SK-MEL-5 (cell line): Measurements from ENCODE around the gene WFDC10A. TPM values are rescaled to one million over a fixed set of nuclear protein-coding genes. Genes with fewer than 3 reads are reported as not detected.
"Not testable (repeated sequence)": the region's sequence is repeated elsewhere in the genome, so short reads cannot be mapped to it uniquely, and the experiment has no call there.

Experiments used
- DNase-seq: peaks from one replicate; pipeline ENCODE4 v3.0.0-alpha.2; 2016; ENCODE audit warnings: low read depth, low spot score
- in situ Hi-C: cut with HindIII; loops from 2 replicates; pipeline ENCODE4 v1.10.0; 2016; ENCODE audit warnings: low sequenced_read_pairs, high pct_unique_total_duplicates, low pct_unique_long_range_greater_than_20kb
- total RNA-seq: library from RNA; depleted of rRNA; stranded (reverse); fragments of >200 nt; shearing (Covaris generic); gene quantifications from 2 replicates; pipeline ENCODE4 v1.2.3, GENCODE V29; 2014; rRNA removed

Gene WFDC10A
- total RNA-seq, 1 experiment from 2014 or later, result not detected

DNA sequence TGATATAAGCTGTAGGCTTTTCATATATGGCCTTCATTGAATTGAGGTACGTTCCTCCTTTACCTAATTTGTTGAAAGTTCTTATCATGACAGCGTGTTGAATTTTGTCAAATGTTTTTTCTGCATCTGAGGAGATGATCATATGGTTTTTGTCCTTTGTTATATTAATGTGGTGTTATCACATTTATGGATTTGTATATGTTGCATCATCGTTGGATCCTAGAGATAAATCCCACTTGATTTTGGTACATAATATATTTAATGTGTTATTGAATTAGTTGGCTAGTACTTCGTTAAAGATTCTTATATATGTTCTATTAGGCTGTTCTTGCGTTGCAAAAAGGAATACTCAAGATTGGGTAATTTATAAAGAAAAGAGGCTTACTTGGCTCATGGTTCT is 10.1 kb downstream of the WFDC10A start:
- in situ Hi-C loops, result no loop called here
- DNase-seq, result no peak

DNA sequence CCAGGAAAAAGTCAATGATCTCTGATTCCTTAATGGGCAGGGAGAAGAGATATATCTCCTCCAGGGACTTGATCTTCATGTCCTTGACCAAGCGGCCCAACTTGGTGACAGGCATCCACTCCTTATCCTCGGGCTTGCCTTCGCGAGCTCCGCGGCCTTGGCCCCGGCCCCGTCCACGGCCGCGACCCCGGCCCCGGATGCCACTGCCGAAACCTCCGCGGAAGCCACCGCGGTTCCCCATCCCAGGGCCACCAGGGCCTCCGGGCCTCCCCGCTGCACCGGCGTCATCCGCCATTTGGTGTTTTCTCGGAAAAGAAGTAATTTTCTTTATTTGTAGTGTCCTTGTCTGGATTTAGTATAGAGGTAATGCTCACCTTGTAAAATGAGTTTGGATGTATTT is 11.5 kb downstream of the WFDC10A start:
- DNase-seq, in situ Hi-C loops: not testable (repeated sequence)

DNA sequence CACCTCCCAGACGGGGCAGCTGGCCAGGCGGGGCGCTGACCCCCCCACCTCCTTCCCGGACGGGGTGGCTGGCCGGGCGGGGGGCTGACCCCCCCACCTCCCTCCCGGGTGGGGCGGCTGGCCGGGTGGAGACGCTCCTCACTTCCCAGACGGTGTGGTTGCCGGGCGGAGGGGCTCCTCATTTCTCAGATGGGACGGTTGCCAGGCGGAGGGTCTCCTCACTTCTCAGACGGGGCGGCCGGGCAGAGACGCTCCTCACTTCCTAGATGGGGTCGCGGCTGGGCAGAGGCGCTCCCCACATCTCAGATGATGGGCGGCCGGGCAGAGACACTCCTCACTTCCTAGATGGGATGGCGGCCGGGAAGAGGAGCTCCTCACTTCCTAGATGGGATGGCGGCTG is 16.3 kb downstream of the WFDC10A start:
- in situ Hi-C loops, DNase-seq: not testable (repeated sequence)

DNA sequence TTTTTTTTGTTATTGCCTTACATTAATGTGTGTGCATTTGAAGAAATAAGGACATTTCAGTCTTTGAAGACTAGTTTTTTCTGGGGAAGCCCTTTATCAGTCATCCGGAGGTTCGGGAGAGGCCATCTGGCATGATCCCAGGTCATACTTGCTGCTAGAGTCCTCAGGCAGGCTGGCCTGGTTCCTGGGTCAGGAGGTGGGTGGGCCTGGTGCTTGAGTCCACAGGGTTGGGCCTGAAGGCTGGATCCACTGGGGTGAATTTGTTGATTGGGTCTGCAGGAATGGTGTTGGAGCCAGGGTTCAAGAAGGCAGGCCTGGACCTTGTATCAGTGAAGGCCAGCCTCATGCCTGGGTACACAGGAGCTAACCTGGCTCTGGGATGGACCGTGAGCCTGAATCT is 17.3 kb downstream of the WFDC10A start:
- DNase-seq, result no peak
- in situ Hi-C loops, result no loop called here

DNA sequence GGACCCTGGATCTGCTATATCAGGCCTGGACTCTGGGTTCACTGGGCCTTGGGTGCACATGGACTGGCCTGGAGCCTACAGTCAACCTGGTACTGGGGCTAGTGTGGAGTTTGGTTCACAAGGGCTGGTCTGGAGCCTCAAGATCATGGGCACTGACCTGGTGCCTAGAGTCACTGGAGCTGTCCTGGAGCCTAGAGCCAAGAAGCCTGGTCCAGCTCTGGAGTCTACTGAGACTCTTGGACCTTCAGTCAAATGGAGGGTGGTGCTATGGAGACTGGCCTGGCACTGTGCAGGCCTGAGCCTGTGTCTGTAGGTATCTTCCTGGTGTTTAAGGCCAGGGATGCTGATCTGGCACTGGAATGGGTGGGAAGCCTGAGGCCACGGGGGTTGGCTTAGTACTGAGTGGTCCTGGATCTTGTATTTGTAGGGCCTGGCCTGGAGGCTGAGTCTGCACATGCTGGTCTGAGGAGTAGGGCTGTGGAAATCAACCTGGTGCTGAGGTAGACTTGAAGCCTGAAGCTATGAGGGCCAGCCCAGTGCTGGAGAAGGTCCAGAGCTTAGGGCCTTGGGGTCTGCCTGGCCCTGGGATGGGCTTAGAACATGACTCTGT is 18.0 kb downstream of the WFDC10A start:
- no peak for DNase-seq
- in situ Hi-C loops, result no loop called here

DNA sequence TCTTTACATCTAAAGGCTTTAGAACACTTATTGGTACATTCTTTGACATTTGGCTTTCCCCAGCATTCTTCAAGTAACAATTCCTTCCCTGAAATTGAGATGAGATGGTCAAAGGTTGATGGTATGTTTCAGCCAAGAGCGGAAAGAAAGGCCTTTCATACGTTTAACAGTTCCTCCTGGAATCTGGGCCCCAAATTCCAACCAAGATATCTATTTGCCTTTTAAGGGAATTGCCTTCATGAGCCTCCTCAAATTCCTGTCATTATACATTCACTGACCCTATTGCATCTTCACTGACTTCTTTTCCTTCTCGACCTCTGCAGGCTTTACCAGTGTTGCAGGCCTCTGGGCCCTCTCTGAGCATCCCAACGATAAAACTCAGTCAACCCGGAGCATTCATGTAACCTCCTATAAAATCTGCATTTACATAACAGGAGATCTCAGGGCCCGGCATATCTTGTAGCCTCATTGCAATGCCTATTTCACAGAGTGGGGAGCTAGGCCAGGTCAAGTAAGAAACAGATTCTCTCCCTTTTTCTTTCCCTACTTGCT is 19.8 kb downstream of the WFDC10A start:
- in situ Hi-C loops, result no loop called here
- DNase-seq, result no peak

DNA sequence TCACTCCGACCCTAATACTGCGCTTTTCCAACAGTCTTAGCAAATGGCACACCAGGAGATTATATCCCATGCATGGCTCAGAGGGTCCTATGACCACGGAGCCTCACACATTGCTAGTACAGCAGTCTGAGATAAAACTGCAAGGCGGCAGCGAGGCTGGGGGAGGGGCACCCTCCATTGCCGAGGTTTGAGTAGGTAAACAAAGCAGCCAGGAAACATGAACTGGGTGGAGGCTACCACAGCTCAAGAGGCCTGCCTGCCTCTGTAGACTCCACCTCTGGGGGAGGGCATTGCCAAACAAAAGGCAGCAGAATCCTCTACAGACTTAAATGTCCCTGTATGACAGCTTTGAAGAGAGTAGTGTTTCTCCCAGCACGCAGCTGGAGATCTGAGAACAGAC is 22.2 kb downstream of the WFDC10A start:
- DNase-seq, in situ Hi-C loops: not testable (repeated sequence)

DNA sequence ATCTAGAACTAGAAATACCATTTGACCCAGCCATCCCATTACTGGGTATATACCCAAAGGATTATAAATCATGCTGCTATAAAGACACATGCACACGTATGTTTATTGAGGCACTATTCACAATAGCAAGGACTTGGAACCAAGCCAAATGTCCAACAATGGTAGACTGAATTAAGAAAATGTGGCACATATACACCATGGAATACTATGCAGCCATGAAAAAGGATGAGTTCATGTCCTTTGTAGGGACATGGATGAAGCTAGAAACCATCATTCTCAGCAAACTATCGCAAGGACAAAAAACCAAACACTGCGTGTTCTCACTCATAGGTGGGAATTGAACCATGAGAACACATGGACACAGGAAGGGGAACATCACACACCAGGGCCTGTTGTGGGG is 27.5 kb downstream of the WFDC10A start:
- not testable (repeated sequence) for DNase-seq

DNA sequence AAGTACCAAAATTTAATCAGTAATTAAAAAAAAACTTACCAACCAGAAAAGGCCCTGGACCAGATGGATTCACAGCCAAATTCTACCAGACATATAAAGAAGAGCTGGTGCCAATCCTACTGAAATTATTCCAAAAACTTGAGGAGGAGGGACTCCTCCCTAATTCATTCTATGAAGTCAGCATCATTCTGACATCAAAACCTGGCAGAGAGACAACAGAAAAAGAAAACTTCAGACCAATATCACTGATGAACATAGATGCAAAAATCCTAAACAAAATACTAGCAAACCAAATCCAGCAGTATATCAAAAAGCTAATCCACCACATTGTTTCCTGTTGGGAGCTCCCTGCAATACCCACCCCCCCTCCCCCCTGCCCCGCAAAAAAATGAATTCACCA is 40.6 kb downstream of the WFDC10A start, which contains the start of gene WFDC11:
Gene WFDC11, minus strand, starts transcription at position 101 of the 400 bp plus-strand sequence. CDS start 19,639 bp downstream, outside the sequence.
- no peak for DNase-seq
- in situ Hi-C loops, result no loop called here

More for the DNA sequence above, 27.5 kb downstream of the WFDC10A start:
- in situ Hi-C loops, result not testable (repeated sequence)

DNA sequence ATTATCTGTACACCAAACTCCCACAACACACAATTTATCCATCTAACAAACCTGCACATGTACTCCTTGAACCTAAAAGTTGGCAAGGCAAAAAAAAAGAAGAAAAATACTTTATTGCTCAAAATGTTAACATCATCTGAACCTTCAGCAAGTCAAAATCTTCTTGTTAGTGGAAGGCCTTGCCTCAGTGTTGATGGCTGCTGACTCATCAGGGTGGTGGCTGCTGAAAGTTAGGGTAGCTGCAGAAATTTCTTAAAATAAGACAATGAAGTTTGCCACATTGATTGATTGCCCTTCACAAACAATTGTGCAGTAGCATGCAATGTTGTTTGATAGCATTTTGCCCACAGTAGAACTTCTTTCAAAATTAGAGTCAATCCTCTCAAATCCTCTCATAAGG is 43.2 kb downstream of the WFDC10A start:
- in situ Hi-C loops, result no loop called here

DNA sequence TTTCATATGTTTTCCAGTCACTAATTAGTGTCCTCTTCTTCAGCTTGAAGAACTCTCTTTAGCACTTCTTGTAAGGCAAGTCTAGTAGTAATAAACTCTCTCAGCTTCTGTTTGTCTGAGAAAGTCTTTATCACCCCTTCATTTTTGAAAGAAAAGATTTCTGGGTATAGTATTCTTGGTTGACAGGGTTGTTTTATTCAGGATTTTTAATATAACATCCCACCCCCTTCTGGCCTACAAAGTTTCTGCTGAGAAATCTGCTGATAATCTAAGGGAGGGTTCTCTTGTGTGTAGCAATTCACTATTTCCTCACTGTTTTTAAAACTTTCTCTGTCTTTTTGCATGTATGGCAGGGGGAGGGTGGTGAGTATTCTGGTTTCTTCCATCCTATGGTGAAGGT is 50.1 kb downstream of the WFDC10A start:
- DNase-seq, result no peak
- in situ Hi-C loops, result no loop called here

More for the DNA sequence above, 43.2 kb downstream of the WFDC10A start:
- no peak for DNase-seq

Other genes with a start within 250 kb of the WFDC10A start
- 0.77 and 1.5 TPM in 2 replicates for gene DBNDD2, start 221.4 kb upstream of the WFDC10A start, total RNA-seq
- 179 and 191 TPM in 2 replicates for gene PIGT, start 213.6 kb upstream of the WFDC10A start, total RNA-seq
- not detected in 2 replicates for gene WFDC2, start 160.0 kb upstream of the WFDC10A start, total RNA-seq
- not detected in 2 replicates for gene SPINT3, start 114.1 kb upstream of the WFDC10A start, total RNA-seq
- not detected in 2 replicates for gene WFDC6, start 90.3 kb upstream of the WFDC10A start, total RNA-seq
- not detected in 2 replicates for gene EPPIN, start 82.3 kb upstream of the WFDC10A start, total RNA-seq
- not detected in 2 replicates for gene WFDC8, start 50.5 kb upstream of the WFDC10A start, total RNA-seq
- gene WFDC9, start 1.5 kb downstream of the WFDC10A start, total RNA-seq, result not detected in 2 replicates
- gene WFDC11, start 40.5 kb downstream of the WFDC10A start, total RNA-seq, result not detected in 2 replicates
- gene WFDC13, start 72.3 kb downstream of the WFDC10A start, total RNA-seq, result not detected in 2 replicates
- gene WFDC10B, start 75.3 kb downstream of the WFDC10A start, total RNA-seq, result not detected in 2 replicates
- gene SPINT4, start 92.6 kb downstream of the WFDC10A start, total RNA-seq, result not detected in 2 replicates
- gene WFDC3, start 162.1 kb downstream of the WFDC10A start, total RNA-seq, result 0.58 TPM in 1 of 2 replicates, not detected in the other
- 26.4 and 31.6 TPM in 2 replicates for gene DNTTIP1, start 162.2 kb downstream of the WFDC10A start, total RNA-seq
- 75.4 and 76.9 TPM in 2 replicates for gene UBE2C, start 182.9 kb downstream of the WFDC10A start, total RNA-seq
- 0.37 TPM in 1 of 2 replicates, not detected in the other for gene TNNC2, start 197.6 kb downstream of the WFDC10A start, total RNA-seq
- 14.8 and 25.5 TPM in 2 replicates for gene SNX21, start 204.1 kb downstream of the WFDC10A start, total RNA-seq
- 49.4 and 60.4 TPM in 2 replicates for gene ACOT8, start 227.7 kb downstream of the WFDC10A start, total RNA-seq
- gene ZSWIM3, start 227.9 kb downstream of the WFDC10A start, total RNA-seq, result 3.0 and 3.4 TPM in 2 replicates